Gastroesophageal sphincter (tissue), 3 donors: ENCODE results near the gene ABCC2.

ENCODE experiments used
- CTCF ChIP-seq, 4 experiments: fragments of 200-600 bp in 2 of 4; fragments of 450-650 bp in 2 of 4; sonication (generic) in 1 of 4; IDR thresholded peaks; one replicate each; pipeline ENCODE4 v1.5.1; 2017 to 2019; ENCODE audit warnings: antibody characterized with exemption in 4 of 4, mild to moderate bottlenecking in 2 of 4, moderate library complexity in 2 of 4
- EP300 ChIP-seq: sonication (generic); formaldehyde crosslinking; IDR thresholded peaks from one replicate; pipeline ENCODE4 v1.6.1; 2017; ENCODE audit warnings: antibody characterized with exemption, mild to moderate bottlenecking
- POLR2A ChIP-seq, 2 donors: fragments of 450-650 bp; IDR thresholded peaks; one replicate each; pipeline ENCODE4 v1.6.1; 2017; ENCODE audit warnings: antibody characterized with exemption in 2 of 2, mild to moderate bottlenecking in 2 of 2, moderate library complexity in 1 of 2

- TF ChIP-seq POLR2A (IDR thresholded peaks at IDR 0.05) = no peak
- TF ChIP-seq EP300 = no peak
- TF ChIP-seq CTCF (IDR thresholded peaks at IDR 0.05) = no peak
Observed at GRCh38 chr10:99873846-99874245, 91.4 kb downstream of the ABCC2 start.
